NCI-H2029 (cell line): ENCODE results near the gene PDPN.

Source experiments
- DNase-seq: peaks from one replicate; lab custom pipeline; 2025; lab: John Stamatoyannopoulos, UW

PDPN gene

GRCh38 chr1:13617773-13618172, 34.1 kb downstream of the PDPN start:
- no peak for DNase-seq

- DNase-seq, result no peak
These were observed 34.9 kb downstream of the PDPN start for GRCh38 chr1:13618483-13618882.

- no peak for DNase-seq
These were observed 36.3 kb downstream of the PDPN start for GRCh38 chr1:13619909-13620308.

GRCh38 chr1:13620825-13621224, 37.2 kb downstream of the PDPN start:
- no peak for DNase-seq

- DNase-seq, result no peak
These were observed 38.8 kb downstream of the PDPN start for GRCh38 chr1:13622446-13622845.

GRCh38 chr1:13623021-13623637, 39.5 kb downstream of the PDPN start:
- no peak for DNase-seq

- DNase-seq, result no peak
These were observed 40.9 kb downstream of the PDPN start for GRCh38 chr1:13624526-13624925.

- DNase-seq, result no peak
These were observed 43.5 kb downstream of the PDPN start for GRCh38 chr1:13627127-13627526.

GRCh38 chr1:13628218-13628617, 44.6 kb downstream of the PDPN start:
- DNase-seq, result no peak

GRCh38 chr1:13628711-13629110, 45.1 kb downstream of the PDPN start:
- no peak for DNase-seq

- DNase-seq, result no peak
These were observed 58.8 kb downstream of the PDPN start for GRCh38 chr1:13642306-13643004.

GRCh38 chr1:13643017-13643416, 59.4 kb downstream of the PDPN start:
- DNase-seq, result no peak

- DNase-seq, result no peak
These were observed 62.9 kb downstream of the PDPN start for GRCh38 chr1:13646521-13646920.

- DNase-seq, result no peak
These were observed 67.6 kb downstream of the PDPN start for GRCh38 chr1:13651279-13651678.

GRCh38 chr1:13652238-13652637, 68.6 kb downstream of the PDPN start:
- no peak for DNase-seq

- DNase-seq, result no peak
These were observed 77.9 kb downstream of the PDPN start for GRCh38 chr1:13661539-13661938.

GRCh38 chr1:13662493-13662892, 78.9 kb downstream of the PDPN start:
- DNase-seq, result no peak

GRCh38 chr1:13663969-13664368, 80.3 kb downstream of the PDPN start:
- DNase-seq, result no peak

- no peak for DNase-seq
These were observed 80.8 kb downstream of the PDPN start for GRCh38 chr1:13664451-13664850.

GRCh38 chr1:13666317-13666716, 82.7 kb downstream of the PDPN start:
- no peak for DNase-seq
